GM18868 (cell line): ENCODE measurements around the gene PHRF1.
A peak's percentile ranks its signal among the peaks of the same experiment; 100 is the strongest.

ENCODE experiments used
- ATAC-seq: cut with Tn5 transposase; IDR thresholded peaks from one replicate; pipeline ENCODE4 v1.9.1; 2021; ENCODE audit warnings: mild to moderate bottlenecking, moderate library complexity; ENCODE audit not compliant: unreplicated experiment

PHRF1 gene

GRCh38 chr11:537622-538430, 38.4 kb upstream of the PHRF1 start:
- no peak for ATAC-seq

GRCh38 chr11:538431-539051, 37.7 kb upstream of the PHRF1 start:
- no peak for ATAC-seq

- ATAC-seq: no peak
Observed at GRCh38 chr11:539971-540481, 36.2 kb upstream of the PHRF1 start.

GRCh38 chr11:540583-541432, 35.5 kb upstream of the PHRF1 start:
- ATAC-seq: no peak

- no peak for ATAC-seq
Observed at GRCh38 chr11:541433-541885, 34.8 kb upstream of the PHRF1 start.

GRCh38 chr11:544817-545166, 31.5 kb upstream of the PHRF1 start:
- no peak for ATAC-seq

- ATAC-seq: no peak
Observed at GRCh38 chr11:545171-545570, 31.1 kb upstream of the PHRF1 start.

GRCh38 chr11:548700-549603, 27.3 kb upstream of the PHRF1 start:
- ATAC-seq: no peak

- ATAC-seq: no peak
Observed at GRCh38 chr11:550021-550745, 26.1 kb upstream of the PHRF1 start.

GRCh38 chr11:550746-551085, 25.6 kb upstream of the PHRF1 start:
- no peak for ATAC-seq

- no peak for ATAC-seq
Observed at GRCh38 chr11:551131-551530, 25.1 kb upstream of the PHRF1 start.

- ATAC-seq: no peak
Observed at GRCh38 chr11:551596-551995, 24.7 kb upstream of the PHRF1 start.

GRCh38 chr11:553083-553987, 22.9 kb upstream of the PHRF1 start:
- ATAC-seq: no peak

- ATAC-seq: no peak
Observed at GRCh38 chr11:553988-554340, 22.3 kb upstream of the PHRF1 start.

GRCh38 chr11:554428-555226, 21.6 kb upstream of the PHRF1 start:
- peak; percentile 61 for ATAC-seq

- ATAC-seq: no peak
Observed at GRCh38 chr11:555227-555779, 21.0 kb upstream of the PHRF1 start.

- no peak for ATAC-seq
Observed at GRCh38 chr11:555780-556661, 20.2 kb upstream of the PHRF1 start.
